GM10266 (cell line): ENCODE results near the gene MPHOSPH9.

Source experiments
- DNase-seq: peaks from one replicate; pipeline ENCODE4 v3.0.0; 2012; ENCODE audit errors: extremely low spot score
- TF ChIP-seq, protein P1 (sequence below): IDR thresholded peaks from 2 replicates; pipeline ENCODE4 v1.5.1; 2012; ENCODE audit warnings: mild to moderate bottlenecking, low read depth; ENCODE audit not compliant: control insufficient read depth, insufficient read depth; ENCODE audit errors: missing control alignments

Gene MPHOSPH9

DNA sequence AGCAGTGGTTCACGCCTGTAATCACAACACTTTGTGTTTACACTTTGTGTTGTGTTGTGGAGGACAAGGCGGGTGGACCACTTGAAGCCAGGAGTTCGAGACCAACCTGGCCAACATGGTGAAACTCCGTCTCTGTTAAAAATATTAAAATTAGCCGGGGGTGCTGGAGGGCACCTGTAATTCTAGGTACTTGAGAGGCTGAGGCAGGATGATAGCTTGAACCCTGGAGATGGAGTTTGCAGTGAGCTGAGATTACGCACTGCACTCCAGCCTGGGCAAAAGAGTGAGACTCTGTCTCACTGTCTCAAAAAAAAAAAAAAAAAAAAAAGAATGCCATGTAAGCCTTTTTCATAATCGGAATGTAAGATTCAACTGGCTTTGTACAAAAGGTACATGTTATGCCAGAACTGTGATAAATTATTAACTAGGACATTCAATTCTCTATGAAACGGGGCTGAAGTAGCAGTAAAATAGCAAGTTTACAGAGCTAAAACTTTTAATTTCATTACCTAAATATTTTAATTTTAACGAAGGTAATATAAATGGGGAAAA is 68.2 kb downstream of the MPHOSPH9 start:
- TF ChIP-seq, protein P1, sequence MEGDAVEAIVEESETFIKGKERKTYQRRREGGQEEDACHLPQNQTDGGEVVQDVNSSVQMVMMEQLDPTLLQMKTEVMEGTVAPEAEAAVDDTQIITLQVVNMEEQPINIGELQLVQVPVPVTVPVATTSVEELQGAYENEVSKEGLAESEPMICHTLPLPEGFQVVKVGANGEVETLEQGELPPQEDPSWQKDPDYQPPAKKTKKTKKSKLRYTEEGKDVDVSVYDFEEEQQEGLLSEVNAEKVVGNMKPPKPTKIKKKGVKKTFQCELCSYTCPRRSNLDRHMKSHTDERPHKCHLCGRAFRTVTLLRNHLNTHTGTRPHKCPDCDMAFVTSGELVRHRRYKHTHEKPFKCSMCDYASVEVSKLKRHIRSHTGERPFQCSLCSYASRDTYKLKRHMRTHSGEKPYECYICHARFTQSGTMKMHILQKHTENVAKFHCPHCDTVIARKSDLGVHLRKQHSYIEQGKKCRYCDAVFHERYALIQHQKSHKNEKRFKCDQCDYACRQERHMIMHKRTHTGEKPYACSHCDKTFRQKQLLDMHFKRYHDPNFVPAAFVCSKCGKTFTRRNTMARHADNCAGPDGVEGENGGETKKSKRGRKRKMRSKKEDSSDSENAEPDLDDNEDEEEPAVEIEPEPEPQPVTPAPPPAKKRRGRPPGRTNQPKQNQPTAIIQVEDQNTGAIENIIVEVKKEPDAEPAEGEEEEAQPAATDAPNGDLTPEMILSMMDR = no peak
- DNase-seq = no peak

DNA sequence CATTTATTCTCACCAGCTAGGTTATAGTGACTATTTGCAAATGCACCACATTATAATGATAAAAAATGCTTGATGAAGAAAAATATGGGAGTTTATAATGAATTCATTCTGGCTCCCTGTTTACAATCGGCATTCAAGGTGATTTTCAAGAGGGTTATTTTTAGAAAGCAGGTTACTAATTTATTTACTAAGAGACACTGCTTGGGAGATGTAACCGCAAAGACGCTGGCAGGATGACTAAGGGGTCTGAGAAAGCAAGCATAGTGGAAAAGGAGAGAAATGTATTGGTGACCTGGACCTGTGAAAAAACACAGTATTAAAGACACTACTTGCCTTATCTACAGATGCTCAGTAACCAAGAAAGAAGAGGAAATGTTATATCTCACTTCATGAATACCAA is 68.7 kb downstream of the MPHOSPH9 start:
- no peak for DNase-seq
- TF ChIP-seq, protein P1 = no peak

DNA sequence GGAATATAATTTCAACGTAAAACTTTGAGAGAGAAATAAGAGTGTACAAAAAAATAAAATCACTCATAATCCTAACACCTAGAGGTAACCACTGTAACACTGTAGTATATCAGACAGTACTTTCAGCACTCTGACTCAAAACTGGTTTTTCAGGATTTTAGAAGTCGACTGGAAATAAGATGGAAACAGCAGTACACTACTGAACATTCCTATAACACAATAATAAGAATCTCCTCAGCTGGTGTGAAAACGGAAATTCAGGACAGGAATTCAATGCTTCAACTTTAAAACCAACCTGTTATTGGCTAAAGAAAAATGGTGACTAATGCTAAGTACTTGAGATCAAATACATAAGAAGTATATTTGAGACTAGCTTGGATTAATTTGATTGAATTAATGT is 69.7 kb downstream of the MPHOSPH9 start:
- DNase-seq = no peak

DNA sequence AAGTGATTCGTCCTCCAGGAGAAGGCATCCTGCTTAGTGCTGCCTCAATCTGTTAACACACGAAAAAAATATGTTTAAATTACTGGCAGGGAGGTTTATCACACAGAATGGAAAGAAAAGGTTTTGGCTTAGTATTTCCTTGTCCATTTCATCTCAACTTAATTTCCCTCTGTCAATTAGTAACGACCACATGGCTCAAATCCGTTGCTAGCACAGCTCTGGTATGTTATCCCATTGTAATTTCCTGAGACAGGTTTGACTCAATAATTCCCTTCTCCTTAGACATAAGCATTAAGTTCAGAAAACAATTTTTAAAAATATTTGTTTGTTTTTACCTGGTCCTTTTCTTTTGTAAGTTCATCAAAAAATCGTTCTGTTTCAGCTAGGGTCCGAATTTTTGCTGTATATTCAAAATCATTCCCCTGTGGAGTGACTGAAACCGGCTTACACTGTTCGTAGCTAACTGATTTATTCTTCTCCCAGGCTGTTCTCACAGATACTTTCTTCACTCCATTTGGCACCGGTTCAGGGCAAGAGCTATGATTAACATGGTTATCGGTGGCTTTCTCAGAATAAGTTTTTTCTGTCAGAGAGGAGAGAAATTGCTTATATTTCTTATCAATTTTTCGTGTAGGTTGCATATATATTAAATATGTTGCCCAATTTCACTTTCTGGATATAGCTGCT is 72.0 kb downstream of the MPHOSPH9 start:
- TF ChIP-seq, protein P1 = no peak

More for the DNA sequence above, 69.7 kb downstream of the MPHOSPH9 start:
- TF ChIP-seq, protein P1 = no peak

DNA sequence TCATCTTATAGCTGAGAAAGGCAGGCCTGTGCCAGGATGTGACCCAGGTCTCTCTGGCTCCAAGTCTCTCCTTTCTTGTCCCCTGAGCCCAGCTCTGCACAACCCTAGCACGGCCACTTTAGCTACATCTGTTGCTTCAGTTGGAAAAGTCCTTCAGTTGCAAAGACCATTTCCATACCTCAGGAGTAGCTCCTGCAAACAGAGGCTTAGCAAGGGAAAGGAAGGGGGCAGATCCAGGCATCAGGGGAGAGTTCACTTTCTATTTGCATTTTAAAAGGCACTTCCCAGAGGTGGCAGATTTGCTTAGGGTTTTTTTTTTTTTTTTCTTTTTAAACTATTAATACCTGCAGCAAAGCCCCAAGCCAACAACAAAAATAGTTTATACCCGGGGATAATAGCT is 79.0 kb downstream of the MPHOSPH9 start:
- TF ChIP-seq, protein P1 = no peak
- DNase-seq = no peak

More for the DNA sequence above, 72.0 kb downstream of the MPHOSPH9 start:
- no peak for DNase-seq

DNA sequence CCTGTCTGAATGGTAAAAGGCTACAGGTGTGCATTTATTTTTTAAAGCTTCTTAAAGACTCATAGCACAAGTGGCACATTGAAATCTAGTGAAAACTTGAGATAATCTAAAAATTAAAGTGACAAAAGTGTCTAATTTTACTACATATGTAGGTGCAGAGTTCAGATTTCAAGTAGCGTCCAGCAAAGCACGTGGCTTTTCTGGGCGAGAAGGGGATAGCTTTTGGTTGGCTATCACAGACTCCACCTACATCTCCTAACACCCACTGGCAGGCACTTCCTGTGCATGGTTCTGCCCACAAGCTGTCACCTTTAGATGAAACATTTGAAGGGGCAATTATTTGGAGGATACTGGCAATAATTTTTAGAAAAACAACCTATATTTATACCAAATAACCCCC is 80.1 kb downstream of the MPHOSPH9 start:
- no peak for DNase-seq
- TF ChIP-seq, protein P1 = no peak
